ENCODE results near the gene GPRC5D.
A peak's percentile ranks its signal among the peaks of the same experiment; 100 is the strongest.

GPRC5D gene

GRCh38 chr12:12903642-12904609 lies 48.0 kb downstream of the GPRC5D start:
- no peak for DNase-seq

GRCh38 chr12:12902036-12902435 lies 49.9 kb downstream of the GPRC5D start:
- no peak for DNase-seq

DNA sequence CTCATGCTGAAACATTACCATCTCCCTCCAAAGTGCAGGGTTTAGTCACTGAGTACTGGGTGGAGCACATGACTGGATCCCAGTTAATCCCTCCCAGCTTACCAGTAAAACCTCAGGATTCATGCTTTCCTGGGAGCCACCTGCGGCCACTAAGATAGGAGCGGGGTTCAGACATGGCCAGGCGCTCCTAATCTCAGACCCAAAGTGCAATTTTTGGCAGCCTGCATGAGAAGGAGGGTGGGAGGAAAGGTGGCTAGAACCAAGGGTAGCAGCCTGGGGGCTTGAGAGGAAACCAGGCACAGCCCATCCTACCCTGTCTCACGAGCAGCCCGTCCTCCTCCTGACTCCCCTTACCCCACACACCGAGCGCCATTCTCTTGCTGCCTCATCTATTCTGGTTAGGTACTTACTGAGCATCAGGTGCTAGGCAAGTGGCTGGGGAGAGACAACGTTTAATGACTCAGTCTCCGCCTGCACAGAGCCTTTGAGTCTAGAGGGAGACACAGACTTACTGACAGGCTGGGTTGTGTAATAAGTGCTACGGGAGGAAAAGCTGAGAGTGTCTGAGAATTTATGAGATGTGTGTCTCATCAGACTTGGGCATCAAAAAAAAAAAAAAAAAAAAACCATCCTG lies 50.7 kb downstream of the GPRC5D start:
- DNase-seq, result peak; percentile 40

DNA sequence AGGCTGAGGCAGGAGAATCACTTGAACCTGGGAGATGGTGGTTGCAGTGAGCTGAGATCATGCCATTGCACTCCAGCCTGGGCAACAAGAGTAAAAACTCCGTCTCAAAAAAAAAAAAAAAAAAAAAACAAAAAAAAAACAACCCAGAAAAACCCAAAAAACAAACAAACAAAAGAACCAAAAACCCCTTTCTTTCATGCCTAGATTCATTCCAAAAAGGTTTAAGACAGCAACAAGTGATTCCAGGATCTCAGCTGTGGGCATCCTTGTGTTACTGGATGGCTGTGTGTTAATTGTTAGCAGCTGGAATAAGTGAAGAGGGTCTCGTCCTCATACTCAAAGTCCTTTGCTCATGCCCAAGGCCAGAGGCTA lies 51.2 kb downstream of the GPRC5D start:
- no peak for DNase-seq

DNA sequence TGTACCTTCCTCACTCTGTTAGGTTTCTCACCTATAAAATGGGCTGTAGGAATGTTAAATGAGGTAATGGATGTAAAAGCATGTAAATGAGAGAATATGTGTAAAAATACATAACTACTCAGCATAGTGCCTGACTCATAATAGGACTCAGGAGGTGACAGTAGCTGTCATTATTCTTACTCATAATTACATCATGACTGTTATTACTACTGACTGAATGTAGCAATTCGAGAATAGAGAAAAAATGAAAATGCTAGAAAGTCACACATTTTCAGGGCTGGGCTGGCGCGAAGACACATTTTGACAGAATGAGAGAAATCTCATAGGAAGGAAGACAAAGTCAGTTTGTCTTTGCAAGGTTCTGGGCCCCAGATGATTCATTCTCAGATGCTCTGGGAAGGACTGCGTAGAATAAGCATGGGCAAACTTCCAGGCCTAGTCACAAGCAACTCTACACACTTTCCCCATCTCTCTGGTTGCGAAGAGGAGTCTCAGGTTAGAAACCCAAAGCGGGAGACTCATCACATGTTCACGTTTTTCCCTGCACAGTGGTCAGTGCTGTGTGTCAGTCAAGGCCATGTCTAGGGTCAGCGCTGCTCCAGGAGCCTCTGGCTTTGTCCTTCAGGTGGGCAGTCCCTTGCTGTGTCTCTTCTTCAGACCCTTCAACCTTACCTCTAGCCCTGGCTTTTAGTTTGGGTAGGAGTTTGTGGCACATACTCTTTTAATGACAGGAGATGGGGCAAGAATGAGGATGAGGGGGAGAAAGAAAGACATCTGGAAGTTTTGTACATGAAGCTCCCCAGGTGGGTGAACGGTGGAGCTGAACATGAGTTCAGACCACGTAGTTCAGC lies 52.2 kb downstream of the GPRC5D start:
- DNase-seq, result peak; percentile 71

DNA sequence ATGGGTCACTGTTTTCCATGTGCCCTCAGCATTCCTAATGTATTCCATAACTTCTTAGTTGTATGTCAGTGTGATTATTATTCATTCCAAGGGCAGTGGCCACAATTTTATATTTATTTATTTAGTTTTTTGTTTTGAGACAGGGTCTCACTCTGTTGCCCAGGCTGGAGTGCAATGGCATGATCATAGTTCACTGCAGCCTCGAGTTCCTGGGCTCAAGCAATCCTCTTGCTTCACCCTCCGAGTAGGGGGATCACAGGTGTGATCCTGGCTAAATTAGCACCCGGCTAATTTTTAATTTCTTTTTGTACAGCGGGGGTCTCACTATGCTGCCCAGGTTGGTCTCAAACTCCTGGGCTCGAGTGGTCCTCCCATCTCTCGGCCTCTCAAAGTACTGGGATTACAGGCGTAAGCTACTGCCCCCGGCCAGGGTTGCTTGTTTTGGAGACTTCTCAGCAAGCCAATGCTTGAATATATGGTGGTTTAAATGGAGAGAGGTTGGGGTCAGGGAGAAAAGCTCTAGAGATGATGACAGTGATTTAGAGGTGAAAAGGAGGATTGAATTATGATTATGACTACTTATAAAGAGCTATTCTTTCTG lies 53.0 kb downstream of the GPRC5D start:
- no peak for DNase-seq

DNA sequence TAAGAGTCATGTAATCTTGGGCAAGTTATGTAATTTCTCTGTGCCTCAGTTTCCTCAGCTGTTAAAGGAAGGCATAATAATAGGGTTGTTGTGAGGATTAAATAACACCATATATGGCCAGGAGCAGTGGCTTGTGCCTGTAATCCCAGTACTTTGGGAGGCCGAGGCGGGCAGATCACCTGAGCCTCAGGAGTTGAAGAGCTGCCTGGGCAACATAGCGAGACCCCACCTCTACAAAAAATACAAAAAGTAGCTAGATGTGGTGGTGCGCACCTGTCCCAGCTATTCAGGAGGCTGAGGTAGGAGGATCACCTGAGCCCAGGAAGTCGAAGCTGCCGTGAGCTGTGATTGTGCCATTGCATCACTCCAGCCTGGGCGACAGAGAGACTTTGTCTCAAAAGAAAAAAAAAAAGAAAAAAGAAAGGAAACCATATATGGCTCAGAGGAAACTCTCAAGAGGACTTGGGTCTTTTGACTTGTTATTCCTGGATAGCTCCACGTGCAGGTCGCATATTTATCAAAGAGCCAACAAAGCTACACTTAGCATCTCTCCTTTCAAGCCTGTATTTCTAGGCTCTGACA lies 53.7 kb downstream of the GPRC5D start:
- no peak for DNase-seq

- DNase-seq, result no peak
Observed at GRCh38 chr12:12897302-12897701, 54.7 kb downstream of the GPRC5D start.

DNA sequence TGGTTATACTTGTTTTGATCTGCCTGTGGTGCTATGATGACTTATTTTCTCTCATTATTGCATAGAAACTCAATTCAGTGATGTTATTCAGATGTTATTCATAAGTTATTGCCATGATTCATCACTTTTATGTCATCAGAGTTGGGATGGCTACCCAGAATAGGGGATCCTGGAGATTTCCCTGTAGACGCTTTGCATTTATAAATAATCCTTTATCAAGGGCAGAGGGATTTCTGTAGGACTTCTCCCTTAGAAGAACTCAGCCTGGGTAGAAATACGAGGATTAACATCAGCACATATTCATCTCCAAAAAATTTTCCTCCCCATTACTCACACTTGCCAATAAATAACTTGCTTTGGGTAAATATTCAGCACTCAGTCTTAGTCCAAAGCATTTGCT lies 55.7 kb downstream of the GPRC5D start:
- DNase-seq, result no peak

DNA sequence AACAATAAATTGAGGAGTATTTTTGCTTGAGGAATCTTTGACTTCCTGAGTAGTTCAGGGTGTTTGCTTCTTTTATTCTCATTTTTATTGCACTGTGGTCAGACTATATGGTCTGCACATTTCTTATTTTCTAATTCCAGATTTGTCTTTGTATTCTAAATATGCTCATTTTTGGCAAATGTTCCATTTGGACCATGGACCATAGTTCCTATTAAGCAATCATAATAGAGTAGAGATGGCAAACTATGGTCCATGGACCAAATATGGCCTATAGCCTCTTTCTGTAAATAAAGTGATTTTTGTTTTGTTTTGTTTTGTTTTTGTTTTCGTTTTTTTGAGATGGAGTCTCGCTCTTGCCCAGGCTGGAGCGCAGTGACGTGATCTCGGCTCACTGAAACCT lies 58.5 kb downstream of the GPRC5D start:
- DNase-seq, result no peak

DNA sequence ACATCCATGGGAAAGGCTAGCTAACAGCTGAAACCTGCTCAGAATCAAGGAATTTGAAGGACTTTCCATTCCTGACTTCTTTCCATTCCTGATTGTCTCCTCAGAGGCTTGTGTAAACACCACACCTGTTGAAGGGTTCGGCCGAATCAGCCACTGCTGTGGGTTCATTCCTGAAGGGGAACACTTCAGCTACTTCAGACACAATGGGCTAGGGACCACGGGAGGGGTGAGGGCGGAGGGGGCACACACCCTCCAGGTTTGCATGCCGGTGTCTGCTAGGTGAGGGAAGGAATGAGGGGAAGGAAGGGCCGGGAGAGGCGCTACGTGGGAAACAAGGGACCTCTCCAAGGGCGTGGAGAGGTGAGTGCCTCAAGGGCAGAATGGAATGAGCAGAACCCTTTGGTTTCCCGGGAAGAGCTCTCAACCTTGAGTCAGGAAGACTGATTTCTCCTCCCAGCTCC lies 59.3 kb downstream of the GPRC5D start:
- no peak for DNase-seq

DNA sequence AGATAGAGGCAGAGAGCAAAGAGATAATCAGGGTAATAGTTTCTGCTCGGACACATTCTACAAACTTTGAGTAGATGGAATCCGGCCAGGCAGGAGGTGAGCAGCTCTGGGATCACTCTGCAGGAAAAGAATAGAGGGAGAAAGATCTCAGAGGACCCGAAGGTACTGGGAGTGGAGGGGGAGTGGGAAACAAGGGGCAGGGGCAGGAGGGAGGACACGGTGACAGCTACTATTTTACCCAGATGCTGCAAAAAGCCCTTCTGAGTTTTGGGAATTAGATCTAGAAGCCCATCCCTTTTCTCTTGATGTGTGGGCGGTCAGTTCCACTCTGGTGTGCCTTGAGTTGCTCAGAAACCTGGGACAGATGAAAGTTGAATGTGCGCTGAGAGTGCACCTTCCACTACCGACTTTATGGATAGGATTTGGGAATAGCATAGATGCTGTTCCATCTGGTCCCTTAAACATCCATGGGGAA lies 60.1 kb downstream of the GPRC5D start:
- DNase-seq, result no peak

DNA sequence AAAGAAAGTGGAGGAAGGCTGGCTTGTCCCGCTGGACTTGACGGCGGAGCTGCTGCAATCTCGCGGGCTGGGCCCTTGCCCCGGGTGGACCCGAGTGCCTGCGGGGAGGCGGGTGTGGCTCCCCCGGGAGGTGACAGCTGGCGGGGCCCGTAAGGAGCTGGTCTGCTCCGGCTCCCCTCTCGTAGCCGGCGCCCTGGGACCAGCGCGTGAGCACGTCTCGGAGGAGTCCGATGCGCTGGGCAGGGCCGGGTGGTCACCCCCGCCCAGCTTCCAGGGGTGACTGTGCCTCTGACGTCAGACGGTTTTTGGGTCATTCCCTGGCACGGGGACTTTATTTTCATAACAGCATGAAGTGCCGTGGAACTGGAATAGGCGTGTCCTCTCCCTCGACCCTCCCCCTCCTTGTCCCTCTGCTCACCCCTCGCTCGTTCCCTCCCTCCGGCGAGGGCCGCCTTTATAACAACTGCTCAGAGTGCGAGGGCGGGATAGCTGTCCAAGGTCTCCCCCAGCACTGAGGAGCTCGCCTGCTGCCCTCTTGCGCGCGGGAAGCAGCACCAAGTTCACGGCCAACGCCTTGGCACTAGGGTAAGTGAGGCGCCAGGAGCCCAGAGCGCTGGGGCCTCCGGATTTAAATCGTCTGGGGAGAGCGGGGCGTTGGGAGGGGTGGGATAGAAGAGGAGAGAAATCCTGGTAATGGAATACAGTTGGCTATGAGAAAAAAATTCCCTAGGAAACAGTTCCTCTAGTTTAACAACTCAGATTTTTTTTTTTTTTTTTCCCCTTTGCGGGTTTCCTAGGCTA lies 60.7 kb downstream of the GPRC5D start, which contains the start of gene GPRC5A:
Gene GPRC5A (plus strand): TSS at position 483 of the 801 bp plus-strand sequence. CDS start 16,688 bp downstream, outside the sequence.
- DNase-seq, result peak; percentile 48
